ENCODE measurements around the gene ABO.
"Not testable (repeated sequence)": the region's sequence is repeated elsewhere in the genome, so short reads cannot be mapped to it uniquely, and the experiment has no call there.

Gene ABO

DNA sequence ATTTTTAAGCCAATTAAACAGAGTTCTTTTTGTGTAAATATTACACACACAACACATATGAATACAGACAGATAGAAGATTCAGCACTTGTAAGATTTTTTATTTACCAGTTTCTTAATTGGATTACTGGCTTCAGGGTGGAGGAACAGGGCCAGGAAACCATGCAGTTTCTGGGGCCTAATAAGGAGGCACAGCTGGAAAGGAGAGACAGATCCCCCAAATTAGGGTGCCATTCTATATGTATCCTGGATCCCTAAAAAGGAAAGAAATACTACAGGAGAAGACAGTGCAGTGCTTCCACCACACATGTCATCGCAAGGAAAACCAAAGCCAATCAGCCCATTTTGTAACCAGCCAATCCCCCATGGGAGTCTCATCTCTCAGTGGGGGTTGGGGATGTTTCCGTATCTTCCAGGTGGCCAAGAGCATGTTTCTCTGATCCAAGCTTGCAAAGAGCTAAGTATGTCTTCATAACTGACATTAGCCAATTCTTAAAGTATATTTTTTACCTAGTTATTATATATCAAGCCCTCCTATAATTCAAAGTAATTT is 15.8 kb upstream of the ABO start:
- no peak for DNase-seq (ENCODE audit: low spot score)

DNA sequence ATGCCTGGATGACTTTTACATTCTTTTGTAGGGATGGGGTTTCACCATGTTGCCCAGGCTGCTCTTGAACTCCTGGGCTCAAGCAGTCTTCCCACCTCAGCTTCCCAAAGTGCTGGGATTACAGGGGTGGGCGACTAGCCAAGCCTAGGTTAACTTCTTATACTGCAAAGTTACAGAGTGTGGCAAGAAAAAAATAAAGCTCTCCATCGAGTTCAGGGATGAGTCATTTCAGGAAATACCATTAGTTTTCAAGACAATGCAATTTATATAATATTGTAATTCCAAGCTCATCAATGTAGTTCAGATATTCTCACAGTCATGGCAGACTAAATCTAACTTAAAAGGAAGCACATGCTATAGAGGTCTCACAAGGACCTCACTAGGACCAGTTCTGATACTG is 11.5 kb upstream of the ABO start:
- no peak for DNase-seq (ENCODE audit: low spot score)

DNA sequence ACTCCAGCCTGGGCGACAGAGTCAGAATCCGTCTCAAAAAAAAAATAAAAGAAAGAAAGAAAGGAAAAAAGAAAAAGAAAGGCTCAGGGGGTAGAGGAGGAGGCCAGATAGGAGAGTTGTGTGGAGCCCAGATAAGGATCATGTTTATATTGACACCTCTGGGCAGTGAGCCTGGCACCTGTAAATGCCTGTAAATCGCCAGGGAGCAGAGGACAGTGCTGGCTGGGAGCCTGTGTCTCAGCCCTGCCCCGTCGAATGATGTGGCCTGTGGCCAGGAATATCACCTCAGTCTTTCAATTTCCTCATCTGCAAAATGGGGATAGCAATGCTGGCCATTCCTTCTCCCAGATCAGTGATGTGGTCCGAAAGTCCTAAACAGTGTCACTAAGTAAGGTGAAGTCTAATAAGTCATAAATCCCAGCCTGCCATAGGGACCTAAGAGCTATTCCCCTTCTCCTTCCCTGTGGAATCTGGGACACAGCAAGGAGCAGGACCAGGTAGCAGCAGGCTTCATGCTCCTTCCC is 10.3 kb upstream of the ABO start:
- no peak for DNase-seq (ENCODE audit: low spot score)

DNA sequence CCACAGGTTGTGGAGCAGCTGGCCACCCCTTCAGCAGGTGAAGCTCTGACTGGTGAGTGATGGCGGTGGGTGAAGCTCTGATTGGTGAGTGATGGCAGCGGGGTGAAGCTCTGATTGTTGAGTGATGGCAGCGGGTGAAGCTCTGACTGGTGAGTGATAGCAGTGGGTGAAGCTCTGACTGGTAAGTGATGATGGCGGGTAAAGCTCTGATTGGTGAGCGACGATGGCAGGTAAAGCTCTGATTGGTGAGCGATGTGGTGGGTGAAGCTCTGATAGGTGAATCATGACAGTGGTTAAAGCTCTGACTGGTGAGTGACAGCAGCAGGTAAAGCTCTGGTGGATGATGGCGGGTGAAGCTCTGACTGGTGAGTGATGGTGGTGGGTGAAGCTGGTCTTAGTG is 9.4 kb upstream of the ABO start:
- DNase-seq (ENCODE audit: low spot score) = no peak

DNA sequence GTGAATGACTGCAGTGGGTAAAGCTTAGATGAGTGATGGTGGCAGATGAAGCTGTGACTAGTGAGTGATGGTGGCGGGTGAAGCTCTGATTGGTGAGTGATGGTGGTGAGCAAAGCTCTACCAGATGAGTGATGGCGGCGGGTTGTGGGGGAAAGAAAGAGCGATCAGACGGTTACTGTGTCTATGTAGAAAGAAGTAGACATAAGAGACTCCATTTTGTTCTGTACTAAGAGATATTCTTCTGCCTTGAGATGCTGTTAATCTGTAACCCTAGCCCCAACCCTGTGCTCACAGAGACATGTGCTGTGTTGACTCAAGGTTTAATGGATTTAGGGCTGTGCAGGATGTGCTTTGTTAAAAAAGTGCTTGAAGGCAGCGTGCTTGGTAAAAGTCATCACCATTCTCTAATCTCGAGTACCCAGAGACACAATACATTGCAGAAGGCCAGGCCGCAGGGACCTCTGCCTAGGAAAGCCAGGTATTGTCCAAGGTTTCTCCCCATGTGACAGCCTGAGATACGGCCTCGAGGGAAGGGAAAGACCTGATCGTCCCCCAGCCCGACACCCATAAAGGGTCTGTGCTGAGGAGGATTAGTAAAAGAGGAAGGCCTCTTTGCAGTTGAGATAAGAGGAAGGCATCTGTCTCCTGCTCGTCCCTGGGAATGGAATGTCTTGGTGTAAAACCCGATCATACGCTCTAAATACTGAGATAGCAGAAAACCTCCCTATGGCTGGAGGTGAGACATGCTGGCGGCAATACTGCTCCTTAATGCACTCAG is 8.4 kb upstream of the ABO start:
- not testable (repeated sequence) for DNase-seq (ENCODE audit: low spot score)

DNA sequence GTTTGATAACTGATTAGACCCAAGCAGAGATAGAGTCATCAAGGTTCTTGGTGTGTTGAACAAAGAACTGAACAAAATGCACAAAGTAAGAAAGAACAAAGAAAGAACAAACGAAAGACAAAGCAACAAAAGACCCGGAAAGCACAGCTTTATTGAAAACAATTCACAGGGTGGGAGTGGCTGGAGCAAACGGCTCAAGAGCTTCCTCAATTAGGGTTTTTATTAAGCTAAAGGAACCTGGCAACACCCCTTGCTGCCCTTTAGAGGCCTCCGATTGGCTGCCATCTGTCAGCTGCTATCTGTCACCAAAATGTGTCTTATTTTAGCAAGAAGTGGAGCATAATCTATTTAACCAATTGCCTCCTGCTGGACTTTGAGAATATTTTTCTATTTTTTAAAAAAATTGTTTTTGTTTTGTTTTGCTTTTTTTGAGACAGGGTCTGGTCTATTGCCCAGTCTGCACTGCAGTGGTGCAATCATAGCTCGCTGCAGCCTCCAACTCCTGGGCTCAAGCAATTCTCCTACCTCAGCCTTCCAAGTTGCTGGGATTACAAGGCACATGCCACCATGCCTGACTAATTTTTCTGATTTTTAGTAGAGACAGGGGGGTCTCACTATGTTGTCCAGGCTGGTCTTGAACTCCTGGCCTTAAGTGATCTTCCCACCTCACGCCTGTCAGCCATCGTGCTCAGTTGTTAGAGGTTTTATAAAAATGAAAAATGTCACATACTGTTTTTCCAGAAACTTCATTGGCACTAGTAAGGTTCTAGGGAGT is 7.7 kb upstream of the ABO start:
- DNase-seq (ENCODE audit: low spot score) = no peak

DNA sequence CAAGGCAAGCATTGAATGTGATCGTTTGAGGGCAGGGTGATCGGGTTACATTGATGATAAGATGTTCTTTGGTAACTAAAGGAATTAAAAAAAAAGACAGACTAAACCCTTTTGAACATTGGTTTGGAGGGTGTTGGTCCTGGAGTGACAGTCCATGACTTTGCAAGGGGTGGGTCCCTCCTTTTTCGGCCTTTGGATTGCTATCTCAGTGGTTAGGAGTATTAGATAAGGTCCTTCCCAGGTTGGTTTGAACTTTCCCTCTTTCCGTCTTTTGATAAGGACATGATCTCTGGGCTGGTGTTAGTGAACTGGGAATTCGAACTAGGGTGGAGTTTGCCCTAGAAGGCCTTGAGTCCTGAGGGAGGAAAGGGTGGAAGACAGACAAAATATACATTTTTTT is 5.4 kb upstream of the ABO start:
- no peak for DNase-seq (ENCODE audit: low spot score)

DNA sequence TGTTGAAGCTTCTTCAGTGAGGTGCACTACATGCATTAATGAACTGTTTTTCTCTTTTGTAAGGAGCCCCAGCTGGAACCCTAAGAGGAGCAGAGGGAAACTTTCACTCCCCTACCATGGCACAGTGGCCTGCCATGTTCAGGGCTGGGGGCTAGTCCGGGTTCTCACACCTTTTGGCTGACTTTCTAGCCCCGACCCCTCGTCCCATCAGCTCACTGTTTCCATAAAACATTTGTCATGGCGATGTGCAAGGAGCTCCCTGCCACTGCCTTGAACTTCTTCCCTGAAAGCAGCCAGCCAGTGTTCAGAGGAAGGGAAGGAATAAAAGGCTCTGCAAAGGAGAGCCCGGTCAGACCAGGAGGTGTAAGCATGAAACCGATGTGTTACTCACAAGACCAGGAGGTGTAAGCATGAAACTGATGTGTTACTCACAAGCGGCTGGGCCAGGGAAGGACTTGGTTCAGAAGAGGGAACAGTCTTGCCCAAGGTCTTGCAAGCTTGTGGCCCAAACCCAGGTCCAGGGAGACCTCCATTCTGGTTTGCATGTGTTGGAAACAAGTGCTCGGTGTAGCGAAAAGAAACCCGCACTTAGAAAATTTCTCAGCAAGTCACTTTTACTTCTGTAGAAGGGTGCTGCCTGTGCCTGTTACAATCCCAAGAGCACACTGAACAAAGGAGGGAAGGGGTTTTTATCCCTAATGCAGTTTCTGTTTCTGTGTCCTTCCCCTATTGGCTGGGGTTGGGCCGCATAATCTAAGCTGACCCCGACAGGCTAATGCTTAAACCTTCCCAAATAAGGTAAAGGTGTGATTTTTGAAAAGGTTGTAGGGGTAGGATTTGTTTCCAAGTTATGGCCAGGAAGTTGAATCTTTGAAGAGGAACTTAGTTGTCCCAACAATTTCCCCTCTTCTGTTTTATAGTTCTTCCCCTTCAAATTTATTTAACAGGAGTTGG is 3.4 kb upstream of the ABO start:
- no peak for DNase-seq (ENCODE audit: low spot score)

DNA sequence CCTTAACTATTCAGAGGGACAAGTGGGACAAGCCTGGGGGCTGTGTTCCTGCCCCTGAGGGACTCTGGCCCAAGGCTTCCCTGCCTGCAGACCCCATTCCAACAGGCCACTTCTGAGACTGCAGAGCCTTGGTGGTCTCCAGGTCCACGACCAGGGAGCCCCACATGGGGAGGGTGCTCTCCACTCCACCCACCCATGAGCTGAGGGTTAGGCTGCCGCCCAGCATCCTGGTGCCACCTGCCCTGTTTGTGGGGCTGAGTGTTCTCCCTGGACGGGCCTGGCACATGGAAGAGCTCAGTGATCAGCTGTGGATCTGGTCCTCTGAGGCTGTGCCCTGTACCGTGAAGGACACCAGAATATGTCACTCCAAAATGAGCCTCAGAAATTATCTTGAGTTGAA is 2.5 kb upstream of the ABO start:
- DNase-seq (ENCODE audit: low spot score) = no peak

DNA sequence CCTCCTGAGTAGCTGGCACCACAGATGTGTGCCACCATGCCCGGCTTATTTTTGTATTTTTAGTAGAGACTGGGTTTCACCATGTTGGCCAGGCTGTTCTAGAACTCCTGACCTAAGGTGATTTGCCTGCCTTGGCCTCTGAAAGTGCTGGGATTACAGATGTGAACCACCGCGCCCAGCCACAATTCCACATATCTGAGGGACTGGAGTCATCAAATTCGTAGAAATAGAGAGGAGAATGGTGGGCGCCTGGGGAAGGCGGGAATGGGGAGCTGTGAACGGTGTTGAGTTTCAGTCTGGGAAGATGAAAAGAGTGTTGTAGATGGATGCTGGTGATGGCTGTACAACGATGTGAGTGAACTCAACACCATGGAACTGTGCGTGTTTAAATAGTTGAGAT is 1.9 kb upstream of the ABO start:
- no peak for DNase-seq (ENCODE audit: low spot score)

DNA sequence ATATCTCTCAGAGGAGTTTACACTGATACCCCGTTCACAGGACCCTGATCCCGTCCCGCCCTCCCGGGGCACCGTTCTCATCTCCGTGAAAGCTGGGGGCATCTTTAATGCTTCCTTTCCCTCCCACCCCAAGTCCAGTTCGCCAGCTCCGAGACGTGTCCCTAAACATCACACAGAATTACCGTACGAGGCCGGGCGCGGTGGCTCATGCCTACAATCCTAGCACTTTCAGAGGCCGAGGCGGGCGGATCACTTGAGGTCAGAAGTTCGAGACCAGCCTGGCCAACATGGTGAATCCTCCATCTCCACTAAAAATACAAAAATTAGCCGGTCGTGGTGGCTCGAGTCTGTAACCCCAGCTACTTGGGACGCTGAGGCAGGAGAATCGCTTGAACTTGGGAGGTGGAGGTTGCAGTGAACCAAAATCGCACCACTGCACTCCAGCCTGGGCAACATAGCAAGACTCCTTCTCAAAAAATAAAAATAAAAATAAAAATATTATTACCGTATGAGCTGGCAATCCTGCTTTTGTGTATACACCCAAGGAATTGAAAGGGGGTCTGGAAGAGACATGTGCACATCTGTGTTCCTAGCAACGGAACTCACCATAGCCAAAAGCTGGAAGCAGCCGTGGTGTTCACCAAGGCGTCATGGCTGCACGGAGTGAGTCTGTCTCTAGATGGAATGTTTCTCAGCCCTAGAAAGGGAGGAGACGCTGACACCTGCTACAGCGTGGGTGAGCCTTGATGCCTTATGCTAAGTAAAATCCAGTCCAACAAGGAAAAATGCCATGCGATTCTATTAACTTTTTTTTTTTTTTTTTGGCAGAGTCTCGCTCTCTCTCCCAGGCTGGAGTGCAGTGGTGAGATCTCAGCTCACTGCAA is 1.2 kb upstream of the ABO start:
- no peak for DNase-seq (ENCODE audit: low spot score)

DNA sequence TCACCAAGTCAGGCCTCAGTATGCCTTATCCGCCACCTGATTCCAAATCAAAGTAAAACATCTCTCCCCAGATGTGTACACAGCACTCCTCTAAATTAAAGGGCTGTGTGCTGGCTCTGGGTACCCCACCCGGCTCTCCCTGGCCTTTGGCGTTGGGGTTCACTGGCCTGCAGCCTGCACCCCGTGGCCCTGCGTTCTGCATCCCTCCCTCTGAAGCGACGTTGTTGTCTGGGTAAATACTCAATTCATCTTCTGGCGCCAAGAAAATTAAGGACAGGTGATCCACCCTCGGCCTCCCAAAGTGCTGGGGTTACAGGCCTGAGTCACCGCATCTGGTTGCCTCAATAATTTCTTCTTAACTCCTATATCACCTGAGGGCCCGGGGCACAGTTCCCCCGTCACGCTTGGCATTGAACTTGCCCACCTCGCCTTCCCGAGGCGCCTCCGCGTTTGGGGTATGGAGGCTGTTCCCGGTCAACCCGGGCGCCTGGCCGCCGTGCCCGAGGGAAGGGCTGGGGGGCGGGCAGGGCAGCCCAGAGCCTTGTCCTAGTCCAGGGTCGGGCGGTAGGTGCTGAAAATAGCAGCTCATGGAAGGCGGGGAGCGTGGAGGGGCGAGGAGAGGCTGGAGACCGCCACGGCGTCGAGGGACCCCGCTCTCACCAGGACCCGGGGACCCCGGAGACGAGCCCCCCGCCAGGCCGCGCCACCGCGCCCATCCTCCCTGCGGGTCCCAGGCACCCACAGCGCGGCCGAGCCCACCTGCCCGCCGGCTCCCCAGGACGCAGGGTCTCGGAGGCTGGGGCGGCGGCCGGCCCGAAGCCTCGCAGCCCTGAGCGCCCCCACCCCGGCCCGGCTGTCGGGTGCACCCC is 531 bp downstream of the ABO start:
- DNase-seq (ENCODE audit: low spot score) = no peak

DNA sequence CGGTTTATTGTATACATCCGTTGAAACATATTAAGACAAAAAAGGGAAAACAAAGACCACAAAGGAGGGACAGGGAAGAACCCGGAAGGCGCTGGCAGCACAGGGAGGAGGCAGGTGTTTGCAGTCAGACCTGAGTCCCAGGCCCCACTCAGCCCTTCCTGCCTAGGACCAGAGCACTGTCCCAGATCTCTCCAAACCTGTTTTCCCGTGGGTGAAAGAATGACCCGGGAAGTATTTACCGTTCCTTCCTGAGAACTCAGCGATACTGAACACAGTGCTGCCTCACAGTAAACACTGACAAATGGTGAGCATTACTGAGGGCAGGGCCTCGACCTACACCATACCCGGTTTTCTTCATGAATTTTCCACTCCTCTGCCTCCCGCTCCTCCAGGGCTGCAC is 1.2 kb downstream of the ABO start:
- no peak for DNase-seq (ENCODE audit: low spot score)

DNA sequence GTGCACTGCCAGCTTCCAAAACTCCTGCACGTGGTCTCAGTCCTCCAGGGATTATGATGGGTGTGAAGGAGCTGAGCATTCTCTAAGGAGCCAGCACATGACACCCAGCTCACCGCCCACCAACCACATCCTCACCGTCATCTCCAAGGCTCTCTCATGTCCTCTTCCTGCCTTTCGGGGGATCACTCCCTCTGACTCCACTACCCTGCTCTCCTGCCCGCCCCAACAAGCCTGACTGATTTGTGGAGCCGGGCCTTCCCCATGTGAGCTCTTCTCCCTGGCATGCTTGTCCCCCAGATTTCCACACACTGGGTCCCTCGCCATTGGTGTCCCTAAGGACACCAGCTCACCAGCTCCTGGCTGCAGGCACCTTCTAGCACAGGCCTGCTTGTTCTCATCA is 1.9 kb downstream of the ABO start:
- DNase-seq (ENCODE audit: low spot score) = no peak

DNA sequence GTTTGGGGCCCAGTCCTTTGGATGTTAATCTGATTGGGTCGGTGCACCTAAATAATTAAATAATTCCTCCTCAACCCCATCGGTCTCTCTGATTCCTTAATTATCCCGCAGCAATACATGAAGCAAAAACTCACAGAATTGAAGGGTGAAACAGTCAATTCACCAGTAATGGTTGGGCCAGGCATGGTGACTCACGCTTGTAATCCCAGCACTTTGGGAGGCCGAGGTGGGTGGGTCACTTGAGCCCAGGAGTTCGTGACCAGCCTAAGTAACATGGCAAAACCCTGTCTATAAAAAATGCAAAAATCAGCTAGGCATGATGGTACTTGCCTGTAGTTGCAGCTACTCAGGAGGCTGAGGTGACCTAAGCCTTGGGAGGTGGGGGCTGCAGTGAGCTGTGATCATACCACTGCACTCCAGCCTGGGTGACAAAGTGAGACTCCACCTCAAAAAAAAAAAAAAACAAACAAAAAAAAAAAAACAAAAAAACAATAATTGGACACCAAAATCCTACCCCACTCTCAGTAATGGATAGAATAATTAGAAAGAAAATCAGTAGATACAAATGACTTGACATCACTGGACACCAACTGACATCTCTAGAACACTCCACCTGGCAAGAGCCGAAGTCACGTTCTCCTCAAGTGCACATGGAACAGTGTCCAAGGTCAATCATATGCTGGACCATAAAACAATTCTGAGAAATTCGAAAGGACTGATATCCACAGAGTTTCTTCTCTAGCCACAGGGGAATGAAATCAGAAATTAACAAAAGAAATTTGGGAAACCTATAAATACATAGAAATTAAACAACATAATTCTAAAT is 5.3 kb downstream of the ABO start:
- no peak for DNase-seq (ENCODE audit: low spot score)

DNA sequence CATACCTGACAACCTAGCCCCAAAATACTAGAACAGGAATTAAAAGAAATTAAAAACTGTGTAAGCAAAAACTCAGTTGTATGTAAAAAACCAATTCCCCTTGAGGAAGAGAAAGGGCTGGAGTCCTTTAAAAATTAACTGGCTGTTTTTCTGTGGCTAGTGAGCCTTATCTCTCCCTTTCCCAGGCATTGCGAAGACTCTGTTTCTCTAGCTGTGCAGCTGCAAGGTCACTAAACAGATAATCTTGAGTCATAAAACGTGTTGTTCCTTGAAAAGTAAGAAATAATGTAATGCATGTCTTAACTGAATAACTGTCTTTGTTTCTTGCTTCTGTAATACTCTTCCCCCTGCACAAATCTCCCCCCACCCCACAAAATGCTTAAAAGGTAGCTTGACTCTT is 5.9 kb downstream of the ABO start:
- not testable (repeated sequence) for DNase-seq (ENCODE audit: low spot score)

DNA sequence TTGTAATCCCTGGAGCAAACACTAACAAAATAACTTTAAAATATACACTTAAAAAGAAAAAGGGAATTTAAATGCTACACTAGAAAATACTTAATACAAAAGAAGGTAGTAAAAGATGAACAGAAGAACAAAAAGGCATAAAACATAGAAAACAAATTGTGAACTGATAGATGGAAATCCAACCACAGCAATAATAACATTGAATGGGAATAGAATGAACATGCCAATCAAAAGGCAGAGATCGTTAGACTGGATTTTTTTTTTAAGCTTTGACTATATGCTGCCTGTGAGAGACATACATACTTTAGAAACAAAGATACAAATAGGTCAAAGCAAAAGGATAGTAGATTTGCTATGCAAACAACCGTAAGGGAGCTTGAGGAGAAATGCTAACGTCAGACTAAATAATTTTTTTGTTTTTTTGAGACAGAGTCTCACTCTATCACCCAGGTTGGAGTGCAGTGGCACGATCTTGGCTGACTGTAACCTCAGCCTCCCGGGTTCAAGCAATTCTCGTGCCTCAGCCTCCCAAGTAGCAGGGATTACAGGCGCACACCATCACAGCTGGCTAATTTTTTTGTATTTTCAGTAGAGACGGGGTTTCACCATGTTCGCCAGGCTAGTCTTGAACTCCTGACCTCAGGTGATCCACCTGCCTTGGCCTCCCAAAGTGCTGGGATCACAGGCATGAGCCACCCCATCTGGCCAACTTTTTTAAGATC is 6.5 kb downstream of the ABO start:
- DNase-seq (ENCODE audit: low spot score) = no peak

DNA sequence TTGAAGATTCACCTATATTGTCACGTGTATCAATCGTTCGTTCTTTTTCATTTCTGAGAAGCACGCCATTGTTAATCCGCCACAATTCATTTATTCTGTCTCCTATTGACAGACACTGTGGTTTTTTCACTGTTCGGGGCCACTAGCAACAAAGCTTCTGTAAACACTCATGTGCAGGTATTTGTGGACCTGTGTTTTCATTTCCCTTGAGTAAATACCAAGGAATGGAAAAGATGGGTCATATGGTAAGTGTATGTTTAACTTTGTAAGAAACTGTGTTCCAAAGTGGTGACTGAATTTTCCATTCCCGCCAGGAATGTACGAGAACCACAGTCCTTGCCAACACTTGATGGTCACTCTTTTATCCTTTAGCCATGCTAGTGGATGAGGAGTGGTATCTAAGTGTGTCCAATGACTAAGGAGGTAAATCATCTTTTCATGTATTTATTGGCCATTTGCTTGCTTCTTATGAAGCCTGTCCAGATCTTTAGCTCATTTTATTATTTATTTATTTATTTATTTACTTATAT is 10.7 kb downstream of the ABO start:
- DNase-seq (ENCODE audit: low spot score) = no peak

All from AG08395 (cell line).